Mesendoderm (in vitro differentiated cells): ENCODE data around the gene GALNT9. TPM values are rescaled to one million over a fixed set of nuclear protein-coding genes. Genes with fewer than 3 reads are reported as not detected.

Experiments
- DNase-seq: peaks from one replicate; pipeline ENCODE4 v3.0.0; 2013
- H2AK5ac ChIP-seq: 2 replicates; pipeline ENCODE4 v1.6.1; 2013; ENCODE audit warnings: low read length, inconsistent platforms
- H2BK120ac ChIP-seq: 2 replicates; pipeline ENCODE4 v1.6.1; 2013; ENCODE audit warnings: low read depth, mild to moderate bottlenecking, low read length, moderate library complexity, mixed read lengths
- H2BK15ac ChIP-seq: replicated peaks from 2 replicates; pipeline ENCODE4 v1.6.1; 2013; ENCODE audit warnings: low read depth, mild to moderate bottlenecking, moderate library complexity
- H2BK5ac ChIP-seq: 2 replicates; pipeline ENCODE4 v1.6.1; 2013; ENCODE audit warnings: low read length, inconsistent platforms
- H3K18ac ChIP-seq: 2 replicates; pipeline ENCODE4 v1.6.1; 2013; ENCODE audit warnings: mild to moderate bottlenecking, low read length, mixed read lengths
- H3K23ac ChIP-seq: one replicate; pipeline ENCODE4 v1.6.1; 2013; ENCODE audit warnings: low read length
- H3K27ac ChIP-seq: 2 replicates; pipeline ENCODE4 v1.5.1; 2013; ENCODE audit warnings: low read depth, mild to moderate bottlenecking, inconsistent platforms, low read length, moderate library complexity
- H3K27me3 ChIP-seq: 2 replicates; pipeline ENCODE4 v1.6.1; 2013; ENCODE audit warnings: low read length, control low read depth, mild to moderate bottlenecking, inconsistent platforms; ENCODE audit not compliant: insufficient read depth, poor library complexity
- H3K36me3 ChIP-seq: 2 replicates; pipeline ENCODE4 v1.6.1; 2013; ENCODE audit warnings: low read length, inconsistent platforms; ENCODE audit not compliant: control insufficient read depth, insufficient read depth
- H3K4ac ChIP-seq: one replicate; pipeline ENCODE4 v1.6.1; 2013; ENCODE audit warnings: low read depth, mild to moderate bottlenecking, low read length, moderate library complexity
- H3K4me1 ChIP-seq: 2 replicates; pipeline ENCODE4 v1.6.1; 2013; ENCODE audit warnings: low read depth, low read length, inconsistent platforms; ENCODE audit not compliant: control insufficient read depth
- H3K4me2 ChIP-seq: 2 replicates; pipeline ENCODE4 v1.6.1; 2013; ENCODE audit warnings: low read length
- H3K4me3 ChIP-seq: 2 replicates; pipeline ENCODE4 v1.5.1; 2013; ENCODE audit warnings: mild to moderate bottlenecking, low read length
- H3K56ac ChIP-seq: one replicate; pipeline ENCODE4 v1.6.1; 2013; ENCODE audit warnings: low read length
- H3K79me1 ChIP-seq: 2 replicates; pipeline ENCODE4 v1.6.1; 2013; ENCODE audit warnings: low read length, inconsistent platforms
- H3K79me2 ChIP-seq: 2 replicates; pipeline ENCODE4 v1.6.1; 2013; ENCODE audit warnings: mild to moderate bottlenecking, low read length; ENCODE audit not compliant: control insufficient read depth, insufficient read depth
- H3K9ac ChIP-seq: 2 replicates; pipeline ENCODE4 v1.6.1; 2013; ENCODE audit warnings: low read length, inconsistent platforms
- H4K5ac ChIP-seq: one replicate; pipeline ENCODE4 v1.6.1; 2013; ENCODE audit warnings: low read length
- H4K8ac ChIP-seq: one replicate; pipeline ENCODE4 v1.6.1; 2013; ENCODE audit warnings: low read depth, mild to moderate bottlenecking, control low read depth, low read length, moderate library complexity
- WGBS: extraction: QIAGEN DNeasy Blood & Tissue Kit; methylation state at CpG from one replicate; pipeline ENCODE4 v1.1.7; 2013; ENCODE audit warnings: low lambda C conversion rate, missing lambda C conversion rate; ENCODE audit not compliant: insufficient coverage; ENCODE audit errors: extremely low coverage; 5-methylcytosine and 5-hydroxymethylcytosine counted together
- small RNA-seq: library from polyadenylated mRNA; stranded (forward); fragments of <200 nt; extraction: miRNeasy Mini kit (QIAGEN cat#:217004); gene quantifications from one replicate; pipeline ENCODE3, GENCODE V24; 2013; ENCODE audit not compliant: insufficient read depth

Gene GALNT9

GRCh38 chr12:132148368-132149045 is 180.9 kb downstream of the GALNT9 start:
- H2AK5ac ChIP-seq, result no peak overlapping the region
- WGBS, result no CpG with 5 or more reads among the region's 41 CpGs
- H3K56ac ChIP-seq, result no peak overlapping the region
- H3K27ac ChIP-seq, result no peak overlapping the region
- H2BK15ac ChIP-seq, result no peak overlapping the region
- no peak overlapping the region for H4K5ac ChIP-seq
- H4K8ac ChIP-seq, result no peak overlapping the region
- peaks cover 2% of the 10 kb centered on the region for H3K4me1 ChIP-seq
- H3K79me2 ChIP-seq, result peaks cover 15% of the 10 kb centered on the region
- no peak overlapping the region for H3K4me3 ChIP-seq
- H3K4ac ChIP-seq, result no peak overlapping the region
- peaks cover 11% of the 10 kb centered on the region for H3K79me1 ChIP-seq
- no peak overlapping the region for H2BK5ac ChIP-seq
- H3K27me3 ChIP-seq, result no peaks in the 10 kb centered on the region
- DNase-seq, result no peak
- no peak overlapping the region for H3K18ac ChIP-seq
- no peak overlapping the region for H3K23ac ChIP-seq
- H3K9ac ChIP-seq, result no peak overlapping the region
- H3K4me2 ChIP-seq, result no peak overlapping the region
- no peaks in the 10 kb centered on the region for H3K36me3 ChIP-seq
- H2BK120ac ChIP-seq, result no peak overlapping the region

DNA sequence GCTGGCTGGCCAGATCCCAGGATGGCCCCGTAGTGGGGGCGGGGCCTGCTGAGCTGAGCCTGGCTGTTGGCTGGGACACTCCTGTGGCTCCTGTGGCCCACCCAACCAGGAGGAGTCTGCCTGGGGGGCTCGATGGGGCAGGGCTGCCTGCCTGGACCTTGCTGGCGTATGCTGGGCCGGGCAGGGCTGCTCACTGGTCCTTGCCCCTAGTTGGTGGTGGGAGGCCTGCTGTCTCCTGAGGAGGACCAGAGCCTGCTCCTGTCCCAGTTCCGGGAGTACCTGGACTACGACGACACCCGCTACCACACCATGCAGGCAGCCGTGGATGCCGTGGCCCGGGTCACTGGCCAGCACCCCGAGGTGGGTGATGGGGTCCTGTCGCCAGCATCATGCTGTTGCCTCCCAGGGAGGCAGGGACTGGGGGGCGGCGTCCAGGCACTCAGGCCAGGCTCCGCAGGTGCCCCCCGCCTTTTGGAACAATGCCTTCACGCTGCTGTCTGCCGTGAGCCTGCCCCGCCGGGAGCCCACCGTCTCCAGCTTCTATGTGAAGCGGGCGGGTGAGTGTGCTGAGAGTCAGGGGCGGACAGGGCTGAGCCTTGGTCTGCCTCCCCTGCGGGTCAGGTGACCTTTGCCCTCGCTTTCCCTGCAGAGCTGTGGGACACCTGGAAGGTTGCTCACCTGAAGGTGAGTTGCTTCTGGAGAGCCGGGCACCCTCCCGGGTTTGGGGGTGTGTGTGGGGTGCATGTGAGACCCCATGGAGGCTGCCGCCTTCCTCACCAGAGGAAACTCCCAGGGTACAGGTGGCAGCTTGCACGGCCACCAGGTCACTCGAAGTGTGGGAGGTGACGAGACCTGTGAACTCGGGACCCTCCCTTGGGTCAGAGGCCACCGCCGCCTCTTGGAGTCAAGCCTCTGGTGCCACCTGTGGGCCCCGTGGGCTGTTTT is 181.7 kb downstream of the GALNT9 start:
- H3K79me1 ChIP-seq, result peaks cover 18% of the 10 kb centered on the region
- H3K4me3 ChIP-seq, result no peak overlapping the region
- H3K79me2 ChIP-seq, result peaks cover 22% of the 10 kb centered on the region
- H2BK15ac ChIP-seq, result no peak overlapping the region
- no peak for DNase-seq
- peaks cover 2% of the 10 kb centered on the region for H3K4me1 ChIP-seq
- no CpG with 5 or more reads among the region's 38 CpGs for WGBS
- no peak overlapping the region for H2BK120ac ChIP-seq
- no peak overlapping the region for H3K27ac ChIP-seq
- no peak overlapping the region for H4K5ac ChIP-seq
- no peak overlapping the region for H3K18ac ChIP-seq
- no peak overlapping the region for H3K56ac ChIP-seq
- H2BK5ac ChIP-seq, result no peak overlapping the region
- no peaks in the 10 kb centered on the region for H3K27me3 ChIP-seq
- H3K4me2 ChIP-seq, result no peak overlapping the region
- H3K9ac ChIP-seq, result no peak overlapping the region
- no peak overlapping the region for H2AK5ac ChIP-seq
- no peaks in the 10 kb centered on the region for H3K36me3 ChIP-seq
- H4K8ac ChIP-seq, result no peak overlapping the region
- no peak overlapping the region for H3K23ac ChIP-seq
- H3K4ac ChIP-seq, result no peak overlapping the region

- no CpG with 5 or more reads among the region's 19 CpGs for WGBS
- no peak overlapping the region for H4K8ac ChIP-seq
- H3K79me2 ChIP-seq, result peaks cover 27% of the 10 kb centered on the region
- no peak overlapping the region for H2BK15ac ChIP-seq
- H3K4ac ChIP-seq, result no peak overlapping the region
- H3K18ac ChIP-seq, result no peak overlapping the region
- H3K36me3 ChIP-seq, result peaks cover 2% of the 10 kb centered on the region
- no peak overlapping the region for H3K9ac ChIP-seq
- H3K79me1 ChIP-seq, result peaks cover 24% of the 10 kb centered on the region
- no peak overlapping the region for H2BK5ac ChIP-seq
- no peaks in the 10 kb centered on the region for H3K27me3 ChIP-seq
- DNase-seq, result no peak
- no peak overlapping the region for H3K4me3 ChIP-seq
- no peak overlapping the region for H3K27ac ChIP-seq
- no peak overlapping the region for H2AK5ac ChIP-seq
- no peak overlapping the region for H3K4me2 ChIP-seq
- H2BK120ac ChIP-seq, result no peak overlapping the region
- no peak overlapping the region for H3K23ac ChIP-seq
- H3K56ac ChIP-seq, result no peak overlapping the region
- peaks cover 2% of the 10 kb centered on the region for H3K4me1 ChIP-seq
- H4K5ac ChIP-seq, result no peak overlapping the region
Measured at GRCh38 chr12:132146772-132147422, 182.5 kb downstream of the GALNT9 start.

Small RNA genes within 50 kb of the gene (small RNA-seq; reads per million reads assigned to genes)
- not detected for gene AC138466.3
